K562 (cell line): ENCODE data around the gene ADCY5. TPM values are rescaled to one million over a fixed set of nuclear protein-coding genes. Genes with fewer than 3 reads are reported as not detected.

Experiments used
- ATAC-seq: fragments of 200-7000 bp; cut with Tn5 transposase; 3 replicates; pipeline ENCODE4 v1.9.1; 2020; ENCODE audit warnings: moderate library complexity
- BruUV-seq: library from RNA; stranded (reverse); fragments of 400-500 nt; replicated peaks from 2 replicates; lab custom pipeline; 2021; lab: Mats Ljungman, UMichigan
- CTCF ChIA-PET: fragments of 300-600 bp; formaldehyde crosslinking; extraction: SDS; loops from one replicate; lab custom pipeline; 2021; ENCODE audit warnings: low intra/inter-chr PET ratio; lab: Yijun Ruan, JAX
- POLR2A ChIA-PET: fragments of 300-600, 350-650 bp; sonication (Branson Sonifier 250); formaldehyde crosslinking; extraction: SDS; loops from one replicate; lab custom pipeline; 2021; ENCODE audit warnings: antibody characterized with exemption, inconsistent platforms; lab: Yijun Ruan, JAX
- DNase-seq, 4 experiments: peaks; one replicate each; pipeline versions ENCODE4 v3.0.0 to v3.0.0-alpha.2; 2011 to 2018; ENCODE audit warnings: low spot score in 3 of 4, mixed read lengths in 3 of 4; ENCODE audit errors: extremely low read depth in 1 of 4
- FAIRE-seq: peaks from 2 replicates; lab custom pipeline; 2011; peaks lifted over from hg19 to GRCh38; lab: Jason Lieb, UNC
- H2AFZ ChIP-seq: 2 replicates; pipeline ENCODE4 v1.6.0; 2011; ENCODE audit warnings: low read depth, low read length, control low read depth, inconsistent platforms
- H3K27ac ChIP-seq: fragments of 200-600 bp; 3 replicates; pipeline ENCODE4 v1.8.0; 2011; ENCODE audit warnings: low read depth, mild to moderate bottlenecking, control low read depth, inconsistent platforms, low read length, moderate library complexity, mixed read lengths; ENCODE audit errors: extremely low read depth
- H3K27me3 ChIP-seq, 2 experiments: fragments of 300-600 bp in 1 of 2; 2 replicates in 1 of 2; 3 replicates in 1 of 2; pipeline versions ENCODE4 v1.6.0 to v1.8.0; 2011; ENCODE audit warnings: inconsistent platforms in 2 of 2, low read length in 2 of 2, mild to moderate bottlenecking in 1 of 2, mixed read lengths in 1 of 2, moderate library complexity in 1 of 2; ENCODE audit not compliant: control insufficient read depth in 2 of 2, insufficient read depth in 2 of 2
- H3K36me3 ChIP-seq: fragments of 300-600 bp; 3 replicates; pipeline ENCODE4 v1.8.0; 2011; ENCODE audit warnings: mild to moderate bottlenecking, low read length, inconsistent platforms; ENCODE audit not compliant: control insufficient read depth, insufficient read depth
- H3K4me1 ChIP-seq, 2 experiments: fragments of 200-600 bp in 1 of 2; replicated peaks in 1 of 2; 2 replicates in 1 of 2; 3 replicates in 1 of 2; pipeline versions ENCODE4 v1.5.1 to v1.8.0; 2011; ENCODE audit warnings: inconsistent platforms in 2 of 2, low read length in 2 of 2, mild to moderate bottlenecking in 1 of 2, mixed read lengths in 1 of 2, moderate library complexity in 1 of 2; ENCODE audit not compliant: control insufficient read depth in 2 of 2, insufficient read depth in 2 of 2
- H3K4me2 ChIP-seq: 2 replicates; pipeline ENCODE4 v1.6.1; 2011; ENCODE audit warnings: low read length, control low read depth, inconsistent platforms, mixed read lengths; ENCODE audit not compliant: insufficient read depth
- H3K4me3 ChIP-seq: fragments of 200-600 bp; sonication (generic), shearing (Covaris generic); 2 replicates; pipeline ENCODE4 v1.5.1; 2016; ENCODE audit warnings: control low read depth, inconsistent platforms
- H3K79me2 ChIP-seq: fragments of 200-600 bp; 3 replicates; pipeline ENCODE4 v1.8.0; 2011; ENCODE audit warnings: low read length, inconsistent platforms; ENCODE audit not compliant: control insufficient read depth, insufficient read depth
- H3K9ac ChIP-seq, 2 experiments: 2 replicates each; pipeline versions ENCODE4 v1.6.0 to v1.6.1; 2011; ENCODE audit warnings: low read depth in 2 of 2, low read length in 2 of 2, control low read depth in 1 of 2, inconsistent platforms in 1 of 2, mild to moderate bottlenecking in 1 of 2, mixed read lengths in 1 of 2; ENCODE audit not compliant: insufficient read depth in 1 of 2
- H3K9me1 ChIP-seq: one replicate; pipeline ENCODE4 v1.6.0; 2011; ENCODE audit warnings: inconsistent platforms, mild to moderate bottlenecking, low read length, moderate library complexity; ENCODE audit not compliant: control insufficient read depth, insufficient read depth
- H3K9me3 ChIP-seq: replicated peaks from 2 replicates; pipeline ENCODE4 v1.5.1; 2011; ENCODE audit warnings: low read depth, low read length, inconsistent platforms; ENCODE audit not compliant: control insufficient read depth, insufficient read depth
- H4K20me1 ChIP-seq: replicated peaks from 2 replicates; pipeline ENCODE4 v1.6.1; 2011; ENCODE audit warnings: low read length, inconsistent platforms, mixed read lengths; ENCODE audit not compliant: control insufficient read depth, insufficient read depth
- MXD1 ChIP-seq: fragments of 250-450 bp; sonication (Bioruptor Pico); IDR thresholded peaks from 2 replicates; pipeline ENCODE4 v1.8.0; 2021; ENCODE audit warnings: borderline replicate concordance, mild to moderate bottlenecking, moderate library complexity; ENCODE audit not compliant: poor library complexity, severe bottlenecking
- NR1H2 ChIP-seq: sonication (generic); formaldehyde crosslinking; IDR thresholded peaks from 2 replicates; pipeline ENCODE4 v1.4.0; 2020; ENCODE audit warnings: mild to moderate bottlenecking, missing genetic modification reagents
- ZBTB7A ChIP-seq: IDR thresholded peaks from 2 replicates; pipeline ENCODE4 v1.6.1; 2011; ENCODE audit warnings: low read depth, mild to moderate bottlenecking, low read length, moderate library complexity, borderline replicate concordance; ENCODE audit not compliant: control insufficient read depth
- ZBTB8A ChIP-seq: fragments of 450-650 bp; IDR thresholded peaks from 2 replicates; pipeline ENCODE4 v1.6.1; 2018; ENCODE audit warnings: mild to moderate bottlenecking, moderate library complexity; ENCODE audit not compliant: partially characterized antibody
- ZFX ChIP-seq: sonication (generic); formaldehyde crosslinking; IDR thresholded peaks from 2 replicates; pipeline ENCODE4 v1.8.0; 2022; ENCODE audit warnings: mild to moderate bottlenecking, missing genetic modification reagents, moderate library complexity
- ZKSCAN3 ChIP-seq: fragments of 250-450 bp; sonication (Bioruptor Pico); IDR thresholded peaks from 2 replicates; pipeline ENCODE4 v1.4.0; 2020
- ZNF146 ChIP-seq: IDR thresholded peaks from one replicate; pipeline ENCODE4 v1.6.1; 2018; ENCODE audit warnings: missing compliant biosample characterization; ENCODE audit not compliant: unreplicated experiment
- ZNF431 ChIP-seq: sonication (generic); formaldehyde crosslinking; IDR thresholded peaks from 2 replicates; pipeline ENCODE4 v1.8.0; 2022; ENCODE audit warnings: mild to moderate bottlenecking, missing genetic modification reagents
- ZNF696 ChIP-seq: fragments of 250-450 bp; sonication (Bioruptor Pico); conservative IDR thresholded peaks from 2 replicates; pipeline ENCODE4 v1.4.0; 2020; ENCODE audit warnings: mild to moderate bottlenecking, moderate library complexity
- WGBS: fragments of 100-300 bp; shearing (Covaris generic); methylation state at CpG from one replicate; pipeline ENCODE4 v1.1.6; 2016; ENCODE audit warnings: low coverage, mixed read lengths; ENCODE audit not compliant: insufficient coverage; ENCODE audit errors: missing lambda C conversion rate; 5-methylcytosine and 5-hydroxymethylcytosine counted together
- in situ Hi-C: fragments of 300-500 bp; cut with MboI; formaldehyde crosslinking; loops from 4 replicates; pipeline ENCODE4 v1.15.0; 2018; ENCODE audit warnings: inconsistent platforms, mixed read lengths
- intact Hi-C: fragments of 100-400 bp; cut with micrococcal nuclease; formaldehyde crosslinking; loops from 2 replicates; pipeline ENCODE4 v1.14.2; 2022
- polyA plus RNA-seq, 8 experiments: library from polyadenylated mRNA; depleted of rRNA in 4 of 8; stranded (reverse) in 5 of 8; unstranded in 3 of 8; fragments of >200 nt; fragmentation: Nextera tagmentation in 2 of 8; fragmentation: Illumina TruSeq in 1 of 8; extraction: Ambion mirVana in 2 of 8; extraction: Trizol in 1 of 8; gene quantifications; 2 replicates each; pipeline versions ENCODE4 v1.2.1 to v1.2.3, GENCODE V29; 2011 to 2014; ENCODE audit warnings: inconsistent platforms in 1 of 8, missing spikeins in 1 of 8
- total RNA-seq, 7 experiments: library from RNA; depleted of rRNA in 6 of 7; stranded (reverse); fragments of >200 nt in 6 of 7; fragmentation: Illumina TruSeq in 2 of 7; extraction: Trizol in 2 of 7; gene quantifications; 2 replicates each; pipeline versions ENCODE4 v1.2.1 to v1.2.3, GENCODE V29; 2011 to 2021; ENCODE audit warnings: low replicate concordance in 1 of 7
- TF ChIP-seq, protein P1 (sequence below): fragments of 450-650 bp; IDR thresholded peaks from 2 replicates; pipeline ENCODE4 v1.6.1; 2016; ENCODE audit warnings: borderline replicate concordance

The ADCY5 gene
- total and polyA plus RNA-seq, 9 of the 15 experiments (the other 6 are each of a cell fraction or from before 2014, with no cell fraction given): under 0.01 TPM; not detected in 8

DNA sequence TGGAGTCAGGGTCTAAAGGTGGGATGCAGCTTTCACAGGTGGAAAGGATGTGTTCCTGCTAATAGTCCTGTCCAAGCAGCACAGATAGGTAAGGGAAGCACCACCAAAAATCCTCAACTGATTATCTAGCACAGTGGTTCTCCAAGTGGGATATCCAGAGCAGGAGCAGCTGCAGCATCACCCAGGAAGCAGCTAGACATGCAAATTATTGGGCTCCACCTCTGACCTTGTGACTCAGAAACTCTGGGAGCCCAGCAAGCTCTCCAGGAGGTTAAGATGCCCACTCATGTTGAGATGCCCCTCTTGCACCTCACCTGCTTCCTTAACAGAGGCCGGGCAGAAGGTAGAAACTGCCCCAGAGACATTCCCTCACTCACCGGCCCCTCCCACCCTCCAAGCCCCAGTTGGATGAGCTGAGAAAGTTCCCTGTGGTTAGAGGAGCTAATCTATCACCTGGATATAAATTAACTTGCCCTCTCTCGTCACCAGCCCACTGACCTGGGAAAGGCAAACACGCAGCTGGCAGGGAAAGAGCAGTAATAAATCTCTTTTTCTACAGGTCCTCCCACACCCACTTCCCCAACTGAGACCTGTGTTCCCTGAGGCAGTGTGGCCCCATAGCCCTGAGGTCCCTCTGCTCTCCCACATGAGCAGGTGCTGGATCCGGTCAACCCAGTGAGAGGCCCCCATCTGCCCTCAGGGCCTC is 39.3 kb downstream of the ADCY5 start:
- Histone ChIP-seq H2AFZ (no peak overlapping the region), H3K4me1 (no peaks in the 10 kb centered on the region), H3K4me2 (no peak overlapping the region), H3K36me3 (no peaks in the 10 kb centered on the region), H3K79me2 (no peaks in the 10 kb centered on the region), H3K9ac (no peak overlapping the region), H3K27me3 (peaks cover 3 to 47% of the 10 kb centered on the region in 2 experiments; a peak in 4 of 5 replicates), H3K4me3 (no peak overlapping the region), H3K9me1 (no peaks in the 10 kb centered on the region), H4K20me1 (no peaks in the 10 kb centered on the region), H3K27ac (no peak overlapping the region), H3K9me3 (no peaks in the 10 kb centered on the region)
- WGBS: 0% methylated on average over 5 of the region's 5 CpGs
- ATAC-seq (no peak), DNase-seq (no peak), FAIRE-seq (no peak)
- POLR2A ChIA-PET: no interaction called here
- intact Hi-C loops: no loop called here
- no TSS peak for BruUV-seq
- CTCF ChIA-PET: no interaction called here
- in situ Hi-C loops: no loop called here
- no peak for TF ChIP-seq MXD1 (CRISPR knock-in tag)
- no peak for TF ChIP-seq ZBTB8A
- TF ChIP-seq, protein P1, sequence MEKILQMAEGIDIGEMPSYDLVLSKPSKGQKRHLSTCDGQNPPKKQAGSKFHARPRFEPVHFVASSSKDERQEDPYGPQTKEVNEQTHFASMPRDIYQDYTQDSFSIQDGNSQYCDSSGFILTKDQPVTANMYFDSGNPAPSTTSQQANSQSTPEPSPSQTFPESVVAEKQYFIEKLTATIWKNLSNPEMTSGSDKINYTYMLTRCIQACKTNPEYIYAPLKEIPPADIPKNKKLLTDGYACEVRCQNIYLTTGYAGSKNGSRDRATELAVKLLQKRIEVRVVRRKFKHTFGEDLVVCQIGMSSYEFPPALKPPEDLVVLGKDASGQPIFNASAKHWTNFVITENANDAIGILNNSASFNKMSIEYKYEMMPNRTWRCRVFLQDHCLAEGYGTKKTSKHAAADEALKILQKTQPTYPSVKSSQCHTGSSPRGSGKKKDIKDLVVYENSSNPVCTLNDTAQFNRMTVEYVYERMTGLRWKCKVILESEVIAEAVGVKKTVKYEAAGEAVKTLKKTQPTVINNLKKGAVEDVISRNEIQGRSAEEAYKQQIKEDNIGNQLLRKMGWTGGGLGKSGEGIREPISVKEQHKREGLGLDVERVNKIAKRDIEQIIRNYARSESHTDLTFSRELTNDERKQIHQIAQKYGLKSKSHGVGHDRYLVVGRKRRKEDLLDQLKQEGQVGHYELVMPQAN: no peak
- no peak for TF ChIP-seq ZFX (CRISPR knock-in tag)
- no peak for TF ChIP-seq ZBTB7A
- TF ChIP-seq NR1H2 (CRISPR knock-in tag): no peak
- TF ChIP-seq ZNF146 (CRISPR knock-in tag): no peak
- TF ChIP-seq ZNF431 (CRISPR knock-in tag): no peak
- no peak for TF ChIP-seq ZNF696
- TF ChIP-seq ZKSCAN3: no peak
